CD4-positive, alpha-beta T cell treated with Interleukin-17A for 1 hour (primary cell): ENCODE data around the gene BAHD1.

ENCODE experiments used
- DNase-seq: peaks from one replicate; pipeline ENCODE4 v3.0.0-alpha.2; 2020

The BAHD1 gene

GRCh38 chr15:40440743-40441564 lies at the start of gene BAHD1:
Gene BAHD1 (plus strand): TSS chr15:40440953. CDS start chr15:40458465, 17,512 bp downstream.
- DNase-seq: peak; percentile 96

GRCh38 chr15:40392986-40393948 lies 47.5 kb upstream of the BAHD1 start:
- no peak for DNase-seq

GRCh38 chr15:40397688-40398412 lies 42.9 kb upstream of the BAHD1 start:
- no peak for DNase-seq

- peak; percentile 21 for DNase-seq
Measured at GRCh38 chr15:40398413-40398873, 42.3 kb upstream of the BAHD1 start.

GRCh38 chr15:40399370-40399769 lies 41.4 kb upstream of the BAHD1 start:
- DNase-seq: no peak

GRCh38 chr15:40405501-40406381 lies 35.0 kb upstream of the BAHD1 start, which contains the start of gene IVD:
Gene IVD (plus strand): TSS chr15:40405795. CDS start chr15:40405828, 33 bp downstream.
- DNase-seq: peak; percentile 90

GRCh38 chr15:40407330-40407990 lies 33.3 kb upstream of the BAHD1 start:
- DNase-seq: no peak

GRCh38 chr15:40409366-40409765 lies 31.4 kb upstream of the BAHD1 start:
- no peak for DNase-seq

- DNase-seq: no peak
Measured at GRCh38 chr15:40410476-40410875, 30.3 kb upstream of the BAHD1 start.

- no peak for DNase-seq
Measured at GRCh38 chr15:40412095-40412759, 28.5 kb upstream of the BAHD1 start.

- no peak for DNase-seq
Measured at GRCh38 chr15:40413036-40413435, 27.7 kb upstream of the BAHD1 start.

- no peak for DNase-seq
Measured at GRCh38 chr15:40414816-40415215, 25.9 kb upstream of the BAHD1 start.

- no peak for DNase-seq
Measured at GRCh38 chr15:40415226-40415625, 25.5 kb upstream of the BAHD1 start.

- DNase-seq: no peak
Measured at GRCh38 chr15:40416056-40416455, 24.7 kb upstream of the BAHD1 start.

GRCh38 chr15:40418126-40418525 lies 22.6 kb upstream of the BAHD1 start:
- DNase-seq: no peak

- DNase-seq: no peak
Measured at GRCh38 chr15:40420071-40420713, 20.6 kb upstream of the BAHD1 start.

GRCh38 chr15:40420793-40421192 lies 20.0 kb upstream of the BAHD1 start:
- DNase-seq: no peak

GRCh38 chr15:40421246-40422157 lies 19.3 kb upstream of the BAHD1 start:
- peak; percentile 80 for DNase-seq
